Measurements from ENCODE around the gene PRR13. TPM values are rescaled to one million over a fixed set of nuclear protein-coding genes. Genes with fewer than 3 reads are reported as not detected.

The PRR13 gene
- total and polyA plus RNA-seq, 2 of the 13 experiments (the other 11 are each of a cell fraction or from before 2014, with no cell fraction given), result 65.0 to 102 TPM

GRCh38 chr12:53441040-53441833 lies at the start of gene PRR13 (continued):
- TF ChIP-seq AGO1 (IDR thresholded peaks at IDR 0.05; ENCODE audit: low read depth, low read length, poor library complexity, severe bottlenecking), result no peak
- TF ChIP-seq CREBL2 (CRISPR knock-in tag; IDR thresholded peaks at IDR 0.05; ENCODE audit: borderline replicate concordance), result no peak
- TF ChIP-seq PBX3 (CRISPR knock-in tag; IDR thresholded peaks at IDR 0.05; ENCODE audit: borderline replicate concordance), result no peak
- TF ChIP-seq CENPBD1 (CRISPR knock-in tag; IDR thresholded peaks at IDR 0.05; ENCODE audit: borderline replicate concordance, low read depth), result no peak
- TF ChIP-seq HOXD1 (CRISPR knock-in tag; IDR thresholded peaks at IDR 0.05), result peak; percentile 94
- no peak for TF ChIP-seq ZNF619 (CRISPR knock-in tag; IDR thresholded peaks at IDR 0.05)
- no peak; the same call in 1 of the 2 replicates for TF ChIP-seq ZNF337 (CRISPR knock-in tag; IDR thresholded peaks at IDR 0.05; ENCODE audit: borderline replicate concordance, low read depth)
- TF ChIP-seq ZNF383 (CRISPR knock-in tag; IDR thresholded peaks at IDR 0.05; ENCODE audit: borderline replicate concordance), result no peak
- peak; percentile 90 for TF ChIP-seq ZNF317 (CRISPR knock-in tag; IDR thresholded peaks at IDR 0.05)
- peak in 1 of 2 experiments; percentile 36; a peak in 2 of 4 replicates for TF ChIP-seq HMGXB4 (CRISPR knock-in tag; IDR thresholded peaks at IDR 0.05; ENCODE audit: borderline replicate concordance in 1 of 2, low read depth in 1 of 2)
- TF ChIP-seq ZNF550 (CRISPR knock-in tag; IDR thresholded peaks at IDR 0.05; ENCODE audit: borderline replicate concordance), result no peak
- no peak for TF ChIP-seq POGK (CRISPR knock-in tag; conservative IDR thresholded peaks at IDR 0.05)
- no peak for TF ChIP-seq ZBTB20 (CRISPR knock-in tag; IDR thresholded peaks at IDR 0.05; ENCODE audit: borderline replicate concordance, low read depth)
- TF ChIP-seq ZNF446 (CRISPR knock-in tag; IDR thresholded peaks at IDR 0.05), result no peak
- peak; percentile 56; the same call in 1 of the 2 replicates for TF ChIP-seq NCOR1 (IDR thresholded peaks at IDR 0.05; ENCODE audit: borderline replicate concordance, low read length)
- TF ChIP-seq SNAI1 (CRISPR knock-in tag; IDR thresholded peaks at IDR 0.05; ENCODE audit: borderline replicate concordance), result no peak
- TF ChIP-seq KAT8 (CRISPR knock-in tag; IDR thresholded peaks at IDR 0.05), result peak; percentile 31; the same call in 1 of the 2 replicates
- no peak for TF ChIP-seq NPAS2 (CRISPR knock-in tag; IDR thresholded peaks at IDR 0.05; ENCODE audit: borderline replicate concordance)
- no peak for TF ChIP-seq RFX3 (CRISPR knock-in tag; IDR thresholded peaks at IDR 0.05)
- TF ChIP-seq ZNF784 (CRISPR knock-in tag; IDR thresholded peaks at IDR 0.05; ENCODE audit: borderline replicate concordance), result no peak
- TF ChIP-seq HDAC1 (CRISPR knock-in tag; IDR thresholded peaks at IDR 0.05), result peak; percentile 23
- no peak for TF ChIP-seq RFXAP (CRISPR knock-in tag; IDR thresholded peaks at IDR 0.05; ENCODE audit: borderline replicate concordance)

All from HepG2 (cell line).